HG03558 (cell line): ENCODE results near the gene KCNJ1.

Source experiments
- ATAC-seq: cut with Tn5 transposase; IDR thresholded peaks from one replicate; pipeline ENCODE4 v1.9.1; 2021; ENCODE audit warnings: moderate number of reproducible peaks; ENCODE audit not compliant: unreplicated experiment; ENCODE audit errors: extremely low read depth

KCNJ1 gene

DNA sequence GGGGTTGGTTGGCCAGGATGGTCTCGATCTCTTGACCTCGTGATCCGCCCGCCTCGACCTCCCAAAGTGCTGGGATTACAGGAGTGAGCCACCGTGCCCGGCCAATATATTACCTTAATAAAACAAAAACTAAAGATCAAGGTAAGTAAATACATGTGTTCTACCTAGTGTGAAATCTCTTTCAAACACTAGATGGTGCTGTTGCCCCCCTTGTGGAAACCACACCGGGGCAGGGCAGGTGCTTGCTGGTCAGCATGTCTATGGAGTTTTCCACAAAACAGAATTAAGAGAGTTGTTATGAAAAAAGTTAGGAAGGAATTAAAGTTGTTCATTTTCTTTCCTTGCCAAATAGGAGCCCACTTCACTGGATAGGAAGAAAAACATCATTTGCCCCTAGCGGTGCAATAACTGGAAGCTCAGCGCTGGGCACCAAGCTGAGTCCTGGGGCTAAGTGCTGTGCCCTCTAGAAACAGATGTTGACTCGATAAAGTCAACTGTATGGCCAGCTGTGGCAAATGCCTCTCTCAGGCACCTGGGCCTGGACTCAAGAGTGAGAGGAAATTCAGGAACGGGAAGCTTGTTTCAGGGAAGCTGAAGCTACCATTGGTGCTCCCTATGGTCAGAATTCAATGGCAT lies 17.7 kb upstream of the KCNJ1 start:
- ATAC-seq = peak; percentile 57

GRCh38 chr11:128884054-128884453 lies 17.0 kb upstream of the KCNJ1 start:
- ATAC-seq = no peak

- ATAC-seq = no peak
Observed at GRCh38 chr11:128882451-128882850, 15.4 kb upstream of the KCNJ1 start.

DNA sequence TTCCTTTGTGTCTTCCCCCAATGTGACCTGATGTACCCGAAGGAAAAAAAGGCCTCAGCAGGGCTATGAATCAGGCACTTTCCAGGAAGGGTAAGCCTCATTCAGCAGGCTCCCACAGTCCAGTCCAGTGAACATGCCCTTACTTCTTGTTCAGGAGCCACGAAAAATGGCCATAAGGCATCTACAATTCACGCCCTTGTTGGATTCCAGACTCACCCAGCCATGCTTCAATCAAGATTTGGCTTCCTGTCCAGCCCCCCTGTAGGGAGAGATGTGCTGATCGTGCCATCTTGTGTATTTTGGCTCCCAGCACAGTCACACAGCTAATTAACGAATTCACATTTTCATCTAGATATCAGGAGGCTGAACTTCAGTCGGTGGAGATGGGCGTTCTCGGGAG lies 14.1 kb upstream of the KCNJ1 start:
- no peak for ATAC-seq

DNA sequence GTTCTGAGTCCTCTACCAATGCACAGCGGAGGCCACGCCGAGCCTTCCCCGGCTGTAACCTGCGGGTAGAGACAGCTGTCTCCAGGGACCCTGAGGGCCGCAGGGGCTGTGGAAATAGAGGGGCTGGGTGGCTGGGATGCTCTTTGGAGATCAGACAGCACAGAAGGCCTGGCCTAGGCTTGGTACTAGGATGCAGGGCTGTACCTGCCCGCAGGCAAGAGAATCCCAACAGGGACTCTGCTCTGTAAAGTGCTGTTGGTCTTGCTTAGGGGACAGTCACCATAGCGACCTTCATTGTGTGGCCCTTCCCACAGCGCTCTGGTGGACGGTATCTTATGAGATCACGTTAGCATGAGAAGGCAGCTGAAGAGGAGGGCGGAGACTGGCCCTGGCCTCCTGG lies 12.7 kb upstream of the KCNJ1 start:
- no peak for ATAC-seq

DNA sequence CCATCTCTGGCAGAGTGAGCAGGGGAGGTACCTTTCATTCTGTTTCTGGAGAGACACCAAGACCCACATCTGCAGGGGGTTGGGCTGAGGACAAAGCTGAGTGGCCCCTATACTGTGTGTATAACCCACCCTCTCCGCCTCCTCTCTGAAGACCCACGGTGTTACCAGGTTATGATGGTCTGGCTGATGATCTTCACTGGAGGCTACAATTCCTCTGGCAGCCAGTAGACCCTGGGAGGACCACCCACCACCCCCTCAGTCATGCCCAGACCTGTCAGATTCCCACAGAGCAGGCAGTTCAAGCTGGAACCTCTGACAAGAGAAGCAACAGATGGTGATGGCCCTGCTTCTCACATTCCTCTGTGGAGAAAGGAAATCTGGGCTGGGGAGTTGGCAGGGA lies 11.4 kb upstream of the KCNJ1 start:
- no peak for ATAC-seq

DNA sequence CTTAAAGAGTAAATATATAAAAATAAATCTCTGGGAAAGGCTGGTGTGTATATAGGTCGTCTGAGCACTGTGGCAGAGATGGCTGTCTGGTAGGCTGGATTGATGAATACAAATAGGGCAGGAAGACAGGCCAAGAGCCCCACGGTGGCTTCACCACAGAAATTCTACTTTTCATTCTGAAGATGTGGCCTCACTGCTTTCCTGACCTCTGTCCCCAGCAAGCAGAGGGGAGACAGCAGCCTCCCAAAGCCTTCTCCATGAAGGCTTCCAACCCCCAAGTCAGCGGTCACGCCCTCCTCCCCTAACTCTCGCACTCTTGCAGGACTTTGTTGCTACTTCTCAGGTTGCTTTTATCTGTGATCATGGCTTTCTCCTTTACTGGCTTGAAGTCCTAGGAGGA lies 10.6 kb upstream of the KCNJ1 start:
- ATAC-seq = no peak

DNA sequence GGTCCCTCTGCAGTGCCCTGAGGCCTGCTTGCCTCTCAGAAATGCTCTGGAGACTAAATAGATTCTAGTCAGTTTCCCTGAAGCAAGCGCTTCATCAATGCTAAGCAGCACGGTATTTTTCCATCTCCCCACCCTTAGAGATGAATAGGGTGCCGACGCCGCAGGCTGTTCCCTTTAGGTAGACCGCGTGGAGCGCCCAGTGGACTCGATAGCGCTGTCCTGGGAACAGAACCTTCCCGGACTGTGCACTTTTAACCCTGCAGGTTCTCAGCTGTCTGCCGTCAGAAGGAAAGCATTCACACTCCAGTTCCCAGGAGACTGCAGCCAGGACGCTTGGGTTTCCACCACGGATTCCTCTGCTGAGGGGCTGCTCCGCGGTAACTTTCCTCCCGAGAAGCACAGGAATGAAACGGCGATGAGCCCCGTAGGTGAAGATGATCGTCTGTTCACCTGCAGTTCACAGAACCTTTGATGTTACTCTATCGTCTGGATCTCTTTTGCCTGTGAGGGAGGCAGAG lies 9.1 kb upstream of the KCNJ1 start:
- no peak for ATAC-seq

GRCh38 chr11:128874427-128874826 lies 7.3 kb upstream of the KCNJ1 start:
- ATAC-seq = no peak

DNA sequence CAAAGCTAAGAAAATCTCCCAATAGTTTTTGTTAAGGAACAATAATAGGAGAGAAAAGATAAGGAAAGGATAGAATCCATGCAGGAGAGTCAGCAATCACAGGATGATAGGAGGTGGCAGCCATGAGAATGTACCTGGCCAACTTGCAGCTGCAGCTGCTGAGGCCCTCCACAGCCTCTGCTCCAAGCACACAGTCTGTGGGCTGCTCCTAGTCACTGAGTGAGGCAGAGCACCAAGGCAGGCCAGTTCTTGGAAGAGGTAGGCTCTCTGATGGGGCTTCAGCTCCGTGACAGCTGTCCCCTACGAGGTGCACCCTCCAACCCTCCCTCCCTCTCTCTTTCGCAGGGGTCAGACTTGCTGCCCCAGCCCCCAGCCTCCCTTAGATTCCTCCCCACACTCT lies 5.5 kb upstream of the KCNJ1 start:
- no peak for ATAC-seq

DNA sequence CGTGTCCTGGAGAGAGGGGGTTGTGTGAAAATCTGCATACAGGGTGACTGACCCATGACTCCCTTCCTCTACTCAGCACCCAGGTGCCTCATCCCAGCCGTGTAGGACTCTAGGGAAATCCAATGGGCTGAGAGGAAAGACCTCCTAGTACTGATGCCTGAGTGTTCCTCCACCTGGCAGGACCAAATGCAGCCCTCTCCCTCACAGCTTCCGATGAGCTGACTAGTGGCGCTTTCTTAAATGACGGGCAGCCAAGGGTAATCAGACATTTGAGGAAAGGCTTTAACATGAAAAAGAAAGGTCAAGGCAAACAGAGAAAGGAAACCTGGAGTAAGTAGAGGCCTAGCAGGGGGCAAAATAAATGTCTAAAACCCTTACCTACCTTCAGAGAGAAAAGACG lies 5.0 kb upstream of the KCNJ1 start:
- ATAC-seq = no peak

GRCh38 chr11:128871168-128871610 lies 4.1 kb upstream of the KCNJ1 start:
- ATAC-seq = no peak

DNA sequence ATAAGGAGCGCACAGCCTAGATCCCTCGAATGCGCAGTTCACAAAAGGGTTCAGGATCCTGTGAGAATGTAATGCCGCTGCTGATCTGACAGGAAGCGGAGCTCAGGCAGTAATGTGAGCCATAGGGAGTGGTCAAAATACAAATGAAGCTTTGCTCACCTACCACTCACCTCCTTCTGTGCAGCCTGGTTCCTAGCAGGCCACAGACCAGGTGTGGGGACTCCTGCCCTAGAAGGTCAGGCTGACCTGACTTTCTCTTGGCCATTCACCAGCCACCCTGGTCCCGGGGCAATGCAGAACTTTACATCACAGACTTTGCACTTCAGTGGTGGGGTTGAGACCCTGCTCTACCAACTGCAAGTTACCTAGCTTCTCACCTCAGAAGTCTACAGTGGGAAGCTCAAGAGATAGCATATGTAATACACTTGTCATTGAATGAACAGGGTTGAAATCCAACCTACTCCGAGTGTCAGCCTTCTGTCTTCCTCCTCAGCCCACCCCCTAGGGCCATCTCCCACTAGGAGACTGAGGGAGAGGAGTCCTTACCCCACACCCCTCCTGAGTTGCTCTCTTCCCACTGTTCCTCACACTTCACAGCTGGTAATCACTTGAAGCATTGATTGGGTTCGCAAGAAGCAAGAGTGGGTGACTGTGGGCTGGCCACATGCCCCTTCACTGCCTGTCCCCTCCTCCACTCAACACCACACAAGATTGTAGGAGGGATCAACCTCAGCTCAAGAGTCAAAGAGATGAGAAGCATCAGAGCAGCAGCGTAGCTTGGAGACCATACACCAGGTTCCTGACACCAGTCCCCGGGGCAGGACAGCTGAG lies 2.0 kb upstream of the KCNJ1 start:
- no peak for ATAC-seq

DNA sequence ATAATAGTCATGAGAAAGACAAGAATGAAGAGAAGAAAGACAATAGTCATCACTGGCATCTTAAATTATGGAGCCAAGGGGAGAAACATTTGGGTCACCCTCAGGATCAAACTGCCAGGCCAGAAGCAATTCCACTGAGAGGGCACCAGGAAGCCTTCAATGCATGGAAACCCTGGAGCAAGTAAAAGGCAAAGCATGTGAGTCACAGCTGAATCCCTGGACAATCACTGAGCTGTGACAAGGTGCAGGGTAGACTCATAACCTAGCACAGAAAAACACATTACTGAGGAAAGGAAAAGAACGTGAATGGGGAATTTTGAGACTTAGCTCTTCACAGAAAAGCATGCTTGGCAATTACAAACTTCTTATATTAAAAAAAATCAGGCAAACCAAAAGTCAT lies 1.6 kb downstream of the KCNJ1 start:
- ATAC-seq = no peak

- no peak for ATAC-seq
Observed at GRCh38 chr11:128862908-128863660, 4.0 kb downstream of the KCNJ1 start.

DNA sequence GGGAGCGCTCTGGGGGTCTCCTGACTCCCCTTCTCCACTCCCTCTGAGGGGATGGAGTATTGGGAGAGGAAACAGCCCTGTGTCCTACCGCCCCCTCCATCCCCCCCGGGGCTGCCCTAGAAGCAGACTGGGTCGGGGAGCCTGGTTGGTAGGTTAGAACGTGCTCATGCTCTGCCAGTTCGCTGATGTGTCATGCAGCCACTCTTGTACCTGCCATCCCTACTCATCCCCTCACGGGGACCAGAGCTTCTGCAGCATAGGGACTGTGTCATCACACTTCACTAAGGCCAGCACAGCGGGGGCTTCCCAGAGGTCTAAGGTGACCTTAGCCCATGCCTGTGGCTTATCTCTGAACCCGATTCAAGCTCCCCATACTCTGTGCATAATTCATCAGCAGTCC lies 4.7 kb downstream of the KCNJ1 start:
- ATAC-seq = no peak

DNA sequence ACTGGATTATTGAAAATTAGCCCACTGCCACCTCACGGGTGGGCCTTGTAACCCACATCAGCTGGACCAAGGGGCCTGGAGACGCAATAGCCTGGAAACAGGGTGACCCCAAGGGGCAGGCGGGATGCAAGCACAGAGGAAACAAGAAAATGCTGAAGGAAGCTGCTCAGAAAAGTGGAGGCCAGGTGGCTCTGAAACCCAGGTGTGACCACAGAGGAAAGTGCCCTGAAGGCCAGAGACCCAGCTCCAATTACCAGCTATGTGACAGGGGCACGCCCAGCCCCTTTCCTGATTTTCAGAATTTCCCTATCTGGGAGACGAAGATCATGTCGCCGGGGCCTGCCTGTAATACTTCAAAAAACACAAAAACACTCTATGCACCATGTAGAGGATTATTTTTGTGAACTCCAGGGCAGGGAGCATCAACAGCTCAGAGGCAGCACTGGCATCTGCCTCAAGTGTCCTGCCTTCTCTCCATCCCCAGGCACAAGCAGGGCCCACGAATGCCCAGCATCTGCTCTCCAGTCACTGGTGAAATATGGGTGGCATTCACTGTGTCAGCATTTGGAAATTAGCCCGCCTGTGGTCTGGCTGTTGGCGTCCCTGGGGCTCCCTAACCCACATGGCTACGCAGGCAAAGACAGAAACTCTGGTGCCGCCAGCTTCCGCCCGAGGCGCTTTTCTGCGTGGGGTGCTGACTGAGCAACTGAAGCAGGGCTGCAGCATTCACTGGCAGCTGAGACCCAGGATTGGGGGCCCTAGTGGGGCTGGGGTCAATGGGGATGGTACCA lies 6.3 kb downstream of the KCNJ1 start:
- ATAC-seq = no peak

DNA sequence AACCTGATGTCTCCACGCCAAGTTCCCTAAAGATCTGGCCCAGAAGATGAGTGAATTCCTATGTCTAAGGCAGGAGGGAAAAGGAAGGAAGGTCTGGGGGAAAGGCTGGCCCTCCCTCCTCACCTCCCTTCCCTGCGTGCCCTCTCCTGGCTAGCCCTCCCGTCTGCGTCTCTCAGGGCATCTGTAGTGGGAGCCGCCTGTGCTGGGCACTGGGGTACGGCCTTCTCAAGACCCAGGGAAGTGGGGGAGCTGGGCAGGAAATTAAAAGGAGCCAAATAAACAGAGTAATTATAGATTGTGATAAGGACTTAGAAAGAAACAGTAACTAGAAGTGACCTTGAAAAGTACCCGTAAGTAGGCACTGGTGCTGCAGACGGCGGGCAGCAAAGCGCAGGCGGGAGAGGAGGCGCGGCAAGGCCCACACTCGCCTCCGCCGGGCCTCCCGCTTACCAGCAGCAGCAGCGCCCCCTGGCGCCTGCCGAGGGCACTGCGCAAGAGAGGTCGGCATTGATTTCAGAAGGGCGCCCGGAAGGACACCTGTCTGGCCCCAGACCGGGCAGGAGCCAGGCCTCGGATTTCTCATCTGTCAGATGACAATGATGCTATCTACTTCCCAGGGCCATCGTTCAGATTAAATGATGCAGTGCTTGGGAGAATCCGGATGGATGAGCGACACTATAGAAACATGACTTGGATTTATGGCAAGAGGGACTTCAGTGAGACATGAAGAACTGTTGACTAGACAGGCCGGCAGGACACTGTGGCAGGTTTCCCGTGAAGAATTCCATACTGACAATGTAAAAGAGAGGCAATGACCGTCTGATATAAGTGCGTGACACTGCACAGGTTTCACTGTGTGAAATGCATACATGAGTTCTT lies 7.3 kb downstream of the KCNJ1 start:
- ATAC-seq = no peak

DNA sequence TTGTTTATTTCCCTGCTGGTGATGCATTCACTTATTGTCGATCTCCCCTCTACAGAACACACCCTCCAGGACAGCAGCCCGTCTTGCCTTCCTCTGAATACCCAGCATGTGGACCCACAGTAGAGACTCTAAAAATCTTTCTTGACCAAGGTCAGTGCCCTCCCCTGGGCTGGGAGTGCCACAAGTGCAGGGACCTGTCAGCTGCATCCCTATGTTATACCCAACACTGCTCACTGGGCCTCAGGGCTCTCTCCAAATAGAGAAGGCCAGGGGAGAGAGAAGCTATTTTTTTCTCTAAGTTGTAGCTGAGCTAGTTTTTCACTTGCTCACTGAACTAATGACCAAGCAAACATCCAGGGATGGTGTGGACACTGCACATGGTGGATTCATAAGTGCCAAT lies 9.8 kb downstream of the KCNJ1 start:
- ATAC-seq = no peak
